Hepatic stellate cell (primary cell): Measurements from ENCODE around the gene GPX7.

ENCODE experiments used
- DNase-seq: peaks from one replicate; pipeline ENCODE4 v3.0.0; 2011; ENCODE audit warnings: low spot score

The GPX7 gene

DNA sequence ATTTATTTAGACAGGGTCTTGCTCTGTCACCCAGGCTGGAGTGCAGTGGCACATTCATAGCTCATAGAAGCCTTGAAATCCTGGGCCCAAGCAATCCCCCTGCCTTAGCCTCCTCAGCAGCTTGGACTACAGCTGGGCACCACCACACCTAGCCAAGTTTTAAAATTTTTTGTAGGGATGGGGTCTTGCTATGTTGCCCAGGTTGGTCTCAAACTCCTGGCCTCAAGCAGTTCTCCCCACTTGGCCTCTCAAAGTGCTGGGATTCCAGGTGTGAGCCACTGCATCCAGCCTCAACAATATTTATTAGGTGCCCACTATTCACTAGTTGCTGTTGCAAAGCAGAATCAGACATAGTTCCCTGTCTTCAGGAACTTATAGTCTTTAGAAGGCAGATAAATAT, 14.1 kb upstream of the GPX7 start:
- no peak for DNase-seq

DNA sequence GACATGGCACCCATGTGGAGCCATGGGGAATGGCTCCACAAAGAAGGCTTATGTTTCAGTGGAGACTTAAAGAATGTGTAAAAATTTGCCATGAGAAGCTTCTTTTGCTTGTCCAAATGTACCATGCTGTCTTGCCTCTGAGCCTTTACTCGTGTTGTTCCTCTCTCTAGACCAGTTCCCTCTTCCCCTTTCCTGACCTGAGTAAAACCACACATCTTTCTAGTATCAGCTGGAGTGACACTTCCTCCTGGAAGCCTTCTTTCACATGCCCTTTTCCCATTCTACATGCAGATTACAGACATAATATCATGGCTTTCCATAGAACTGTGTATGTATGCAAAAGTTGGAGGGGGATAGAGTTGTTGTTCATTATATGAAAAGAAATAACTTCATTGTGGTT, 13.6 kb upstream of the GPX7 start:
- DNase-seq, result no peak

DNA sequence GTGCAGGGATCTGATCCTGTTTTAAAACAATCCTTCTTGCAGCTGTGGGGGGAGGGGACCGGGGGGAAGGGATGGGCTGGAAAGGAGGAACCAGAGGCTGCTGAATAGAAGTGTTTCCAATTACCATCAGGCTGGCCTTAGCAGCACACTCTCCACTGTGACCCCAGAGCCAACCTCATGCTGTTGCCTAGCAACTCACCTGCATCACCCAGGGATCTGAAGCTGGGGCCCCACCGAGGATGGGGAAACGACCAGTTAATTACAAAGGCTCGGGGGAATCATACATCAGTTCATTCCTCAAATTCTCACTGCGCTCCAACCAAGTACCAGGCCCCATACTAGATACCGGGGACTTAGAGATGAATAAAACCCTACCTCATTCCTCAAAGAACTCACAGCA, 11.9 kb upstream of the GPX7 start:
- DNase-seq, result no peak

DNA sequence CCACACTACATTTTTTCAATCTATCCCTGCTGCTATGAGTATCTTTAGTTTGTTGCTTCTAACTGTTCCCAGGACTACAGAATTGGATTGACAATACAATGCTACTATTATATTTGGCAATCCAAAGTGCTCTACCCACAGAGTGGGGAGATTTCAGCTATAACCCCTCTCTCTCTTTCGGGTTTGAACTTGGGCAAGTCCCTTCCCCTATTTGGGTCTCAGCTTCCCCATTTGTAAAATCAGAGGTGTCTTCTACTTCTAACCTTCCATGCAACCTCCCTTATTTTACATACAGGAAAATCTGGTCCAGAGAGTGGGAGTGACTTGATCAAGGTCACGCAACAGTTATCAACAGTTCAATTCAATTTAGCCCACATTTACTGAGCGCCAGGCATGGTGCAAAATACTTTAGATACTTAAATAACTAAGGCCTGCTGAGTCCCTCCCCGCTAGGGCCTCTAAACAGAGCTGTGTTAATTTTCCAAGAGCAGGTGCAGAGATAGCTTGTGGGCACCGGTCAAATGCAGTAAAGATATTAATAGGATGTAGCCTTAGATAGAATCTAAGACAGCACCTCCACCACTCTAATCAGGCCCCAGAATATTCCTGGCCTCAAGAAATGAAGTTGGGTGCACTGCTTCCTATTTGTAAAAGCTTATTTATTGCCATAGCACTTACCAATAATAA, 9.4 kb upstream of the GPX7 start:
- no peak for DNase-seq

DNA sequence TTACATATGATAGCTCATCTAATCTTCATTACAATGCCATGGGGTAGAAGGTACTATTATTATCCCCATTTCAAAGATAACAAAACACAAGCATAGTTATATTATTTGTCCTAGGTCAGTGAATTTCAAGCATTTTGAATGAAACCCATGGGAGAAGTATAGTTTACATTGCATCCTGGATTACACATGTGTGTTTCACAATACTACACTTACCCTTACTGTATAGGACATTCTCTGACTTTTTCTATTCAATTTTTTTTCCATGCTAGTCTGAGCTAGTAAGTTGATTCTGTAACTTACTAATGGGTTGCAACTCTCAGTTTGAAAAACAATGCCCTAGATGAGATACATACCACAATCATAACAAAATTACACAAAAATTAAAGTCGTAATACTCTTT, 8.7 kb upstream of the GPX7 start:
- no peak for DNase-seq

DNA sequence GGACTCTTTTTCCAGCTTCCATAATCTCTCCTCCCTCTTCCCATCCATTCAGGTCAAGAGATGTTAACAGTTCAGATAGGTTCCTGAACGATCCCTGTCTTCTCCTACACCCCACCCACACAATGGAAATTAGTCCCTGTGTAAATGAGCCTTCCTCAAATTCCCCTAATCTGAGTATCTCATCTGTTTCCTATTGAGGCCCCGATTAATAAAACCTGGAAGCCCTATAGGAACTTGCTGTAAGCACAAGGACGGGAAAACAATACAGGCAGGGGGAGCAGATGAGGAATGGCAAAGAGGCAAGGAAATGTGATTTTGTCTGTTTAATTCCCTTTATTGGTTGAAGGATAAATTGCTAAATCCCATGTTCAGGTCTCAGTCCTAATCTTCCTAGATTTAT, 7.1 kb upstream of the GPX7 start:
- DNase-seq, result no peak

DNA sequence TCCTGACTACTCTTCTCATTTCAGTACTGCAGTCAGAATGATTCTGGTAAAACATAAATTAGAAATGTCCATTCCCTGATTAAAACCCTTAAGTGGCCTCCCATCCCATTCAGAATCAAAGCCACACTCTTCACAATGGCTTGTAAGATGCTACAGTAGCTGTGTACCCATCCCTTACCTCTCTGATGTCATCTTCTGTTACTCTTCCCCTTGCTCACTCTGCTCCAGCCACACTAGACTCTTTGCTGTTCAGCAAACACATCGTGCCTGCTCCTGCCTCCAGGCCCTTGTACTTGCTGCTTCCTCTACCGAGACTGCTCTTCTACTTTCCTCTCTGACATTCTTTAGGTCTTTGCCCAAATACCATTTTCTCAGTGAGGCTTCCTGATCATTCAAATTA, 4.3 kb upstream of the GPX7 start:
- DNase-seq, result no peak

DNA sequence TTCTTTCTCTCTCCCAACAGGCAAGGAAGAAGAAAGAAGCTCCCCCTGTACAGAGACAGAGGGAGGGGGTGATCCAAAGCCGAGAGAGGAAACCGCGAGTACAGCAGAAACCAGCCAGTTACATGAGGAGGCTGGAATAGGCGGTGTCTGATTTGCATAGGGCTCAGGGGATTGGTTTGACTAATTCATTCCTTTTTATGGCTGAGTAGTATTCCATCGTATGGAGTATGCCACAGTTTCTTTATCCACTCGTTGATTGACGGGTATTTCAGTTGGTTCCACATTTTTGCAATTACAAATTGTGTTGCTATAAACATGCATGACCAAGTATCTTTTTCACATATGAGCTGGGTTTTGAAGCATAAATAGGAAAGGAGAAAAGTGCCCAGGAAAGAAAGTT, 3.4 kb upstream of the GPX7 start:
- no peak for DNase-seq

DNA sequence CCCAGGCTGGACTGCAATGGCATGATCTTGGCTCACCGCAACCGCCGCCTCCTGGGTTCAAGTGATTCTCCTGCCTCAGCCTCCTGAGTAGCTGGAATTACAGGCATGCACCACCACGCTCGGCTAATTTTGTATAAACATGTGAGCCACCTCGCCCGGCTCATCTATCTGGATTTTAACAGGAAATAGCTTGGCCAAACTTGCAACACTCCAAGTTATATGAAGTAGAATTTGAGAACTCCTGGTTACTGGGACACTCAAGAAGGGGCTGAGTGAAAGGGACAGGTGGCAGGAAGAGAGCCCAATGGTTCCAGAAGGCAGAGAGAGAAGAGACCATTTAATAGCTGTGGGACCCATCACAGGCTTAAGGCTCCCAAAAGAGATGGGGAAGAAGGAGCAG, 2.9 kb upstream of the GPX7 start:
- DNase-seq, result no peak

DNA sequence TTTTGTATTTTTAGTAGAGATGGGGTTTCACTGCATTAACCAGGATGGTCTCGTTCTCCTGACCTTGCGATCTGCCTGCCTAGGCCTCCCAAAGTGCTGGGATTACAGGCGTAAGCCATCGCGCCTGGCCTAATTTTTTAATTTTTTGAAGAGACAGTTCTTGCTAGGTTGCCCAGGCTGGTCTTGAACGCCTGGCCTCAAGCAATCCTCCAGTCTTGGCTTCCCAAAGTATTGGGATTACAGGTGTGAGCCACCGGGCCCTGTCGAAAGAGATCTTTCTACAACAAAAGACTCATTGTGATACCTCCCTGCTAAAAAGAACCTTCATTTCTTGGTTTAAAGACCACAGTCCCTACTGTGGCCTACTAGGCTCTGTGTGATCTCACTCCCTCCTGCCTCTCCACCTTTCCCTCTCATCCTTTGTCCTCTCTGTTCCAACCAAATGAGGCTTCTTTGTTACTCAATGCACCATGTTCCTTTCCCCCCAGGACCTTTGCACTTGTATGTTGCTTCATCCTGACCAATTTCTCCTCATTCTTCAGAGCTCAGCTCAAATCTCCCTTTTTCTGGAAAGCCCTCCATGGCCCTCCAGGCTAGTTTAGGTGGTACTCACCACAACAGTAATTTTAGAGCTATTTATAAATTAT, 1.5 kb upstream of the GPX7 start:
- DNase-seq, result no peak

DNA sequence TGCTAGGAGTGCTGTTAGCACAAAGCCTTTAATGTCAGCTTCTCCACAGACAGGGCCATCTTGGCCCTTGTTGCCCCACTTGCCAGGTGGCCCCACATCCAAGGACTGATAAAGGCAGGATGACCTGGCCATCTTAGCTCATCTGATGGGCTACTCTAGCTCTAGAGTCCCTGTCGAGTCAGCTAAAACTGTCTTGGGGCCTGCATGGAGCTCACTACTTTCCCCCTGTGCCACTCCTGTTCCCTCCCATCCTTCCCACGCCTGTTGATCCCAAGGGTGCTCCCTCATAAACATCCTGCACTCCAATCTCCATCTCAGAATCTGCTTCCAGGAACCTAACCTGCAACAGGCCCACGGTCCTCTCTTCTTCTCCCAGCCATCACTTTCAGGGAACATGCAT, 652 bp upstream of the GPX7 start:
- DNase-seq, result no peak

DNA sequence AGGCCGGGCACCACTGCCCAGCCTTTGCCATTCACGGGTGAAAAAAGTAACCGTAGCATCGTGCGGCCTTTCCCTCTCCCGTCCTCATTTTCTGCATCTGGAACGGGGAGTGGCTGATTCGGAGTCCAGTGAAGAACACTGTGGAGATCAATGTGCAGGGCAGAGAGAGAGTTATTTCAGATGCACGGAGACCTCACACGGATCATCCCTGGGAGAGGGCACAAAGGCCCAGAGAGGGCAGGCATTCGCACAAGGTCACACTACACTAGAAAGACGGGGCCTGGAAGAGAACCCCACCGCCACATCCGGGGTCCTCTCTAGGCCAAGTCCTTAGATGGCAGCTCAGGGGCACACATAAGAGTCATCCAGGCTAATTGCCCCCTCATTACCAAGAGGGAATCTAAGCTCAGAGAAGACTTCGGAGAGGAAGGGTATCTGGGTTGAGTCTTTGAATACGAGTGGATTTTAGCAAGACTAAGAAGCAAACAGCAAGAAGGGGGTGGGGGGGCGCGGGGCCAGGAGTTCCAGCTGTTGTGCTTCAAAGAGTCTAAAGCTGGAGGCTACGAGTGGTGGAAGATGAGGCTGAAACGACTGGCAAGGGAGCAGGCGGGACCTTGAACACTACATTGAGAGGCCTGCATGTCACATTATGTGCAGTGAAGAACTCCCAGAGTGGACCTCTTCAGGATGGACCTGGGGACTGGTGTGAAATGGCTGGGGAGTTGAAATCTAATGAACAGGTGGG, 857 bp downstream of the GPX7 start:
- DNase-seq, result peak; percentile 29

DNA sequence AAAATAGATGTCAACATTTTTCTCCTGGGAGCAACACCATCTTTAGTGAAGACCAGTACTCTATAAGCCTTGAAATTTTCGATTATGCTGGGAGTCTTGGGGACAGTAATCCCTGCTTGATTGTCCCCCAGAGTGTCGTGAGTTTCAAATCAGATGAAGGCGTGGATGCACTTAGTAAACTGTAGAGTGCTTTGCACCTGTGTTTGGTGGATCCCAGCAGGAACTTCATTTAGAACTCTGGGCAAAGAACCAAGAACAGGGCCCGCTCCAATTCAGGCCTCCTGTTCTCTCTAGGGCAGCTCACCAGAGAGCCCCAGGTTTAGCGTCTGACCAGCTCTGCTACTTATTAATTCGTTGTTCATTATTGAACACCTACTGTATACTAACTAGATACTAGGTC, 1.5 kb downstream of the GPX7 start:
- no peak for DNase-seq

DNA sequence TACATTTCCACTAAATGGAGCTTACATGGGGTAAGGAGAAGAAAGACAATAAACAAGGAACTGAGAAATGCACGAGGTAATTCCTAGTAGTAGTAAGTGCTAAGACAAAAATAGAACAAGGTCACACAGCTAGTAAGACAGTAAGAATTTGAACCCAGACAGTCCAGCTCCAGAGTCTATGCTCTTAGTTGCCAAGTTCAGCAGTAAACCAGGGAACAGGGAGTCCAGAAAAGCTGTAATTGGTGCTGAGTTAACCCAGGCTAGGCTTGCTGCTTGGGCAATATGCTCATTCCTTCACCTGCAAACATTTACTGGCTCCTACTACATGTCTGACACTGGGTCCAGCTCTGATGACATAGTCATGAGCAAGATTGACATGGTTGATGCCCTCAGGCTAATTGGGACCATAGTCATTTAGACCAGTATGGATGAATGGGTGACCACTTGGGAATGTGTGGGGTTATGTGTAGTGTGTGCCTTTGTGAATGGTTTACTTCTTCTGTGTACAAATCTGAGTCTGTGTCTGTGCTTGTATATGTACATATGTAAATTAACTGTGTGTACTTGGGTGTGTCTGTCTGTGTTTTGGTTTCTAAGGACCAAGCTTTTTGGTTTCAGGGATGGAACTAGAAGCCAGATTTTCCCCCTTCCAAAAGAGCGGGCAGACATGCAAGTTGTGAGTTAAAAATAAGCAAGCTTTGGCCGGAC, 2.0 kb downstream of the GPX7 start:
- no peak for DNase-seq

DNA sequence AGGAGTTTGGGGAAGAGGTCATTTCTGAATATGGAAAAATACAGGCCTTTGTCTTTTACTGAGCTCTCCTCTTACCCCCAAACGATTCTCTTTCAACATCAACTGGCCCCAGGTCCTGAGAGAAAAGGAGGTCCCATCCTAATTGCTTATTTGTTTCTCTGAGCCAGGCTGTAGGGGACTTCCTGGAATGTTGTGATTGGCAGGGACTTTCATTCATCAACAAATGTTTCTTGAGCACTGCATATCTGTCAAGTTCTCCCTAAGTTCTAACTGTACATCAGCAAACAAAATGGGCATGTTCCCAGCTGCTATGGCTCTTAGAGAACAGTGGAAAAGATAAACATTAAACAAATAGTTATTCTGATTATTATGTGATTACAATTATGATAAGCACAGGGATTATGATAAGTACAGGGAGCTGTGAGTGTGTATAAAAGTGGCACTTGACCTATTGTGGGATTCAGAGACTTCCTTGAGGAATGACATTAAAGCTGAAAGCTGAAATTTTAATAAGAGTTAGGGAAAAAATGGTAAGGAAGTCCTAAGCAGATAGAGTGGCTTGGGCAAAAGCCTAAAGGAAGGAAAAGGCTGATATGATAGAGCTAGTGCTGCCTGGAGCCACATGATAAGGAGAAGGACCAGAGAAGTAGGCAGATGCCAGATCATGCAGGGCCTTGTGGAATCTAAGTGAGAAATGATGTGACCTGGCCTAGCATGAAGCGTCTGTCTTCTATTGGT, 11.6 kb downstream of the GPX7 start:
- no peak for DNase-seq

DNA sequence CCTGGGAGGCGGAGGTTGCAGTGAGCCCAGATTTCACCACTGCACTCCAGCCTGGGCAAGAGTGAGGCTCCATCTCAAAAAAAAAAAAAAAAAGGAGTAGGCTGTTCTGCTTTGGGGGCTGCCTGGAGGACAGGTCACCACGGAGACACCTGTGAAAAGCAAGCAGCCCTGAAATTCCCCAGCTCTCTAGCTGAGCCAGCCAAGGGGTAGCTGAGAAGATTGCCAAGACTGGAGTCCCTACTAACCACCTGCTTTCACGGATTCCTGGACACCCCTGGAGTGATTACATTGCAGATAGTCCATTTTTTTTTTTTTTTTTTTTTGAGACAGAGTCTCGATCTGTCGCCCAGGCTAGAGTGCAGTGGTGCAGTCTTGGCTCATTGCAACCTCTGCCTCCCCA, 12.5 kb downstream of the GPX7 start:
- DNase-seq, result no peak

DNA sequence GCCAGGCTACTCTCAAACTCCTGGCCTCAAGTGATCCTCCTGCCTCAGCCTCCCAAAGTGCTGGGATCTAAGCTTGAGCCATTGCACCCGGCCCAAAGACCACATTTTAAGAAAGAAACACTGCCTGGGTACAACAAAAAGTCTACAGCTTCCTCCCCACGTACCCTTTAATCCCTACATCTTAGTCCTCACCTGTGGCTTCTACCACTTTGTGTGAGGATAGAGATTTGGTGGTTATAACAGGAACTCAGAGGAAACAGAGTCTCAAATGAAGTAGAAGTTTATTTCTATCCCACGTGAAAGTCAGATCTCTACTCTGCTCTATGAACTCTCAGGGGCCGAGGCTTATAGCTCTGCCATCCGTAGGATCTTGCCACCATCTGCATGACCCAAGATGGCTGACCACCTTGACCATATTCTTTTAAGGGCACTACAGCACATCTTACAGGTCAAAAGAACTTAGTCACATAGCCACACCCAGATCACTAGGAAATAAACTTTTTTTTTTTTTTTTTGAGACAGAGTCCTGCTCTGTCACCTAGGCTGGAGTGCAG, 13.4 kb downstream of the GPX7 start:
- DNase-seq, result no peak

DNA sequence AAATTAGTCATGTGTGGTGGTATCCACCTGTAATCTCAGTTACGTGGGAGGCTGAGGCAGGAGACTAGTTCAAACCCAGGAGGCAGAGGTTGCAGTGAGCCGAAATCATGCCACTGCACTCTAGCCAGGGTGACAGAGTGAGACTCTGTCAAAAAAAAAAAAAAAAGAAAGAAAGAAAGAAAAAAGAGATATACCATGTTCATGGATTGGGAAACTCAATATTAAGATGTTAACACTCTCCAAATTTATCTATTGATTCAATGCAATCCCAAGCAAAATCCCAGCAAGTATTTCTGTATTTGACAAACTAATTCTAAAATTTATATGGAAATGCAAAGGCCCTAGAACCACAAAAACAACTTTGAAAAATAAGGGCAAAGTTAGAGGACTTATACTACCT, 19.8 kb downstream of the GPX7 start:
- no peak for DNase-seq

DNA sequence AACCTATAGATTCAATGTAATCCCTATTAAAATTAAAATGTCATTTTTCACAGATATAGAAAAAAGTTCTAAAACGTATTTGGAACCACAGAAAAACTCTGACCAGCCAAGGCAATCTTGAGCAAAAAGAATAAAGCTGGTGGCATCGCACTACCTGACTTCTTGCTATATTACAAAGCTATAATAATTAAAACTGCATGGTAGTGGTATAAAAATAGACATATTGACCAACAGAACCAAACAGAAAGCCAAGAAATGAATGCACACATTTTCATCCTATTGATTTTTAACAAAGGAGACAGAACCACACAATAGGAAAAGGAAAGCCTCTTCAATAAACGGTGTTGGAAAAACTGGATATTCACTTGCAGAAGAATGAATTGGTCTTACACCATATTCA, 21.6 kb downstream of the GPX7 start:
- no peak for DNase-seq

DNA sequence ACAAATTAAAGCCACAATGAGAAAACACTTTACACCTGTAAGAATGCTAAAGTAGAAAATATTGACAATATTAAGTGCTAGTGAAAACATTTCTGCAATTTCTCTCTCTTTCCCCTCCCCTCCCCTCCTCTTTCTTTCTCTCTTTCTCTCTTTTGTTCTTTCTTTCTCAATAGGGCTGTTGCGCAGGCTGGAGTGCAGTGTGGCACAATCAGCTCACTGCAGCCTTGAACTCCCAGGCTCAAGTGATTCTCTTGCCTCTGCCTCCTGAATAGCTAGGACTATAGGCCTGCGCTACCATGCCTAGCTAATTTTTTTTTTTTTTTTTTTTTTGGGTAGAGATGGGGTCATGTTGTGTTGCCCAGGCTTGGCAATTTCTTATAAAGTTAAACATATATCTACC, 24.9 kb downstream of the GPX7 start:
- no peak for DNase-seq

DNA sequence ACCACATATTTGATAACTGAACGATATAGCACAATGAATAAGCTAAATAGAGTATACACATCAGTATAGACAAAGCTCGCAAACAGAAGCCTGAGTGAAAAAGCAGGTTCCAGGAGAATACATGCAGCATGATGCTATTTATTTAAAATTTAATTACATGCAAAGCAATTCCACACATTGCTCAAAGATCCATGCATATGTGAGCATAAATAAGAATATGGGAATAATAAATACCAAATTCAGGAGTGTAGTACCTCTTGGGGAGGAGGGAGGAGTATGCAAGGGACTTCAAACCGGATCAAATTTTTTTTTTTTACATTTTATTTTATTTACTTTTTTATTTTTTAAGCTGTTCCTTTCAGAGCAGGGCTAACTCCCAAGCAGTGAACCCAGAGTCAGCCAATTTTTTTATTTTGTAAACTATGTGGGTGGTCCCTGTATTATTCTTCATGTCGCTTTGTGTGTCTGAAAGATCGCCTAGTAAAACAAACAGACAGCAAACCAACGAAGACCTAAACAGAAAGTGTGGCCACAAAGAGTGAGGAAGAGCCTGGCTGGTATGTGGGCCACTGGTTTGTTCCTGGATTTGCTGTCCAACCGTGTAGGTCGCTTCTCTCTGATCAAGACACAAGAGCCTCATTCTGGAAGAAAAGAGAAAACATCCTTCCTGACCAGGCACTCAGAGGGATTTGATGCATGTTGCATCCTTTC, 26.6 kb downstream of the GPX7 start:
- DNase-seq, result no peak
